HL-60 (cell line): Measurements from ENCODE around the gene SFMBT2.

Source experiments
- GABPA ChIP-seq: IDR thresholded peaks from 2 replicates; pipeline ENCODE4 v1.6.1; 2012; ENCODE audit warnings: low read depth
- TF ChIP-seq, protein P1 (sequence below): IDR thresholded peaks from 2 replicates; pipeline ENCODE4 v1.6.1; 2012; ENCODE audit warnings: low read depth; ENCODE audit not compliant: insufficient replicate concordance
- TF ChIP-seq, protein P2 (sequence below): IDR thresholded peaks from one replicate; pipeline ENCODE4 v1.5.1; 2011; ENCODE audit warnings: low read length, control low read depth, inconsistent platforms; ENCODE audit not compliant: insufficient read depth

DNA sequence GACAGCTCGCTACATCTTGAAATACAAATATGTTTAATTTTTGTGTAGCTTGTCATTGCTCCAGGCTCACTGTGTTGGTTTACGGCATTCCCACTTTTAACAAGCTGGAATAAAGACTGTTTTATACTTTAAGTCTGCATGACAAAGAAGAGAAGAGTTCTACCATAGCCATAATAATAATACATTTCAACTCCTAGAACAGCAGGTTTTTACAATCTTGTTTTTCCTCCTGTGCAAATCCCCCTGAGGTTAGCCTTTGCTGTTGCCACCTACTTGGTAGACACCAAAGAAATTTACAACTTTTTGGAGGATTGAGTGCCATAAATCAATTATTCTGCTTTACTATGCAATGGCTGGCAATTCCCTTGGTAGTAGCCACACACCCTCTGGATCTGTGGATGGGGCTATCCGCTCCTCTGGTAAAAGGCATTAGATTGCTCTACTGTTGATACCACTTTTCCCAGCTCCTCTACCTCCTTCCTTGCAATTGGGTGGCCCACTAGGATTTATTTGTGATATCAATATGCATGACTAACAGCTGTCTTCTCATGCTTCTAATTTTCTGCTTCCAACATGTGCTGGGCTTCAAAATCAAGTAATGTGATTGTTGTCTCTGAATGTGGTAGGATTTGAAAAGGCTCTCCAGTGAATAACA, 60.2 kb downstream of the SFMBT2 start:
- TF ChIP-seq, protein P1, sequence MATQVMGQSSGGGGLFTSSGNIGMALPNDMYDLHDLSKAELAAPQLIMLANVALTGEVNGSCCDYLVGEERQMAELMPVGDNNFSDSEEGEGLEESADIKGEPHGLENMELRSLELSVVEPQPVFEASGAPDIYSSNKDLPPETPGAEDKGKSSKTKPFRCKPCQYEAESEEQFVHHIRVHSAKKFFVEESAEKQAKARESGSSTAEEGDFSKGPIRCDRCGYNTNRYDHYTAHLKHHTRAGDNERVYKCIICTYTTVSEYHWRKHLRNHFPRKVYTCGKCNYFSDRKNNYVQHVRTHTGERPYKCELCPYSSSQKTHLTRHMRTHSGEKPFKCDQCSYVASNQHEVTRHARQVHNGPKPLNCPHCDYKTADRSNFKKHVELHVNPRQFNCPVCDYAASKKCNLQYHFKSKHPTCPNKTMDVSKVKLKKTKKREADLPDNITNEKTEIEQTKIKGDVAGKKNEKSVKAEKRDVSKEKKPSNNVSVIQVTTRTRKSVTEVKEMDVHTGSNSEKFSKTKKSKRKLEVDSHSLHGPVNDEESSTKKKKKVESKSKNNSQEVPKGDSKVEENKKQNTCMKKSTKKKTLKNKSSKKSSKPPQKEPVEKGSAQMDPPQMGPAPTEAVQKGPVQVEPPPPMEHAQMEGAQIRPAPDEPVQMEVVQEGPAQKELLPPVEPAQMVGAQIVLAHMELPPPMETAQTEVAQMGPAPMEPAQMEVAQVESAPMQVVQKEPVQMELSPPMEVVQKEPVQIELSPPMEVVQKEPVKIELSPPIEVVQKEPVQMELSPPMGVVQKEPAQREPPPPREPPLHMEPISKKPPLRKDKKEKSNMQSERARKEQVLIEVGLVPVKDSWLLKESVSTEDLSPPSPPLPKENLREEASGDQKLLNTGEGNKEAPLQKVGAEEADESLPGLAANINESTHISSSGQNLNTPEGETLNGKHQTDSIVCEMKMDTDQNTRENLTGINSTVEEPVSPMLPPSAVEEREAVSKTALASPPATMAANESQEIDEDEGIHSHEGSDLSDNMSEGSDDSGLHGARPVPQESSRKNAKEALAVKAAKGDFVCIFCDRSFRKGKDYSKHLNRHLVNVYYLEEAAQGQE: no peak
- TF ChIP-seq, protein P2, sequence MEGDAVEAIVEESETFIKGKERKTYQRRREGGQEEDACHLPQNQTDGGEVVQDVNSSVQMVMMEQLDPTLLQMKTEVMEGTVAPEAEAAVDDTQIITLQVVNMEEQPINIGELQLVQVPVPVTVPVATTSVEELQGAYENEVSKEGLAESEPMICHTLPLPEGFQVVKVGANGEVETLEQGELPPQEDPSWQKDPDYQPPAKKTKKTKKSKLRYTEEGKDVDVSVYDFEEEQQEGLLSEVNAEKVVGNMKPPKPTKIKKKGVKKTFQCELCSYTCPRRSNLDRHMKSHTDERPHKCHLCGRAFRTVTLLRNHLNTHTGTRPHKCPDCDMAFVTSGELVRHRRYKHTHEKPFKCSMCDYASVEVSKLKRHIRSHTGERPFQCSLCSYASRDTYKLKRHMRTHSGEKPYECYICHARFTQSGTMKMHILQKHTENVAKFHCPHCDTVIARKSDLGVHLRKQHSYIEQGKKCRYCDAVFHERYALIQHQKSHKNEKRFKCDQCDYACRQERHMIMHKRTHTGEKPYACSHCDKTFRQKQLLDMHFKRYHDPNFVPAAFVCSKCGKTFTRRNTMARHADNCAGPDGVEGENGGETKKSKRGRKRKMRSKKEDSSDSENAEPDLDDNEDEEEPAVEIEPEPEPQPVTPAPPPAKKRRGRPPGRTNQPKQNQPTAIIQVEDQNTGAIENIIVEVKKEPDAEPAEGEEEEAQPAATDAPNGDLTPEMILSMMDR: no peak
- TF ChIP-seq GABPA: no peak
